Stimulated activated CD8-positive, alpha-beta memory T cell treated with anti-CD3 and anti-CD28 coated beads, Interleukin-4, amount 100 ng/mL, for 4 hours (primary cell): ENCODE measurements around the gene ASTN2.

Experiments used
- DNase-seq, 2 donors: peaks; one replicate each; pipeline ENCODE4 v3.0.0-alpha.2; 2020; ENCODE audit warnings: low read depth in 2 of 2, low spot score in 1 of 2

The ASTN2 gene

GRCh38 chr9:116550696-116551436 lies 864.0 kb downstream of the ASTN2 start:
- no peak for DNase-seq

DNA sequence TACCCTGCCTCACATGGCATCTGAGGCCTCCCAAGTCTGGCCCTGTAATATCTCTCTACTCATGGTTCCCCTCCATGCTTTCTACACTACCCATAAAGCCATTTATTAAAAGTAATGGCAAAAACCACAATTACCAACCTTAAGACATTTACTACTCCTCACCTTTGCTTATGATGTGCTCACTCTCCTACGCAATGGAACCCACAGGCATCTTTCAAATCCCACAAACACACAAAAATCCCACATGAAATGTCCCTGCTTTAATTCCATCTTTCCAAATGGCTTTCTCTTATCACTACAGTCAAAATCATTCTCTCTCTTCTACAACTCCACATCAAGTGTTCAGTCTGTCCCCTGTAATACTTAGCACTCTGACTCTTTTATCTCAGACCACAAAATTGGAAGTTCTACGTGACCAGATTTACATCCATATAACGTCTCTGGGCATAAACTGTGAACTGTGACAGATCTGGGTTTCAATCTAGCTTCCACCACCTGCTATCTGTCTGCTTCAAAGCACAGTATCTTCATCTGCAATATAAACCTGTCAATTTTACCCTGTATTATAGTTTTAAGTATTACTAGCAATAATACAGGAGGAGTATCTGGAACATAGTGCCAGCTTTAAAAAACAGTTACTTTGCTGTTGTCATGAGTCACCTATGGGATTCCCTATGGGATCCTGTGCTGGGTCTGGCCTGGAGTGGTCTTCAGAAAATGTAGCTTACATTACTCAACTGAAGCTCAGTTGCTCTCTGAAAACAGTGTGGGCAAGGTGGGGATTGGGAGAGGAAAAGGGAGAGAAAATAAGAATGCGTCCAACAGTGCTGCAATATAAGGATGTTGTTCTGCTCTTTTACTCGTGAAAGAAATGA lies 864.8 kb downstream of the ASTN2 start:
- DNase-seq, result no peak

DNA sequence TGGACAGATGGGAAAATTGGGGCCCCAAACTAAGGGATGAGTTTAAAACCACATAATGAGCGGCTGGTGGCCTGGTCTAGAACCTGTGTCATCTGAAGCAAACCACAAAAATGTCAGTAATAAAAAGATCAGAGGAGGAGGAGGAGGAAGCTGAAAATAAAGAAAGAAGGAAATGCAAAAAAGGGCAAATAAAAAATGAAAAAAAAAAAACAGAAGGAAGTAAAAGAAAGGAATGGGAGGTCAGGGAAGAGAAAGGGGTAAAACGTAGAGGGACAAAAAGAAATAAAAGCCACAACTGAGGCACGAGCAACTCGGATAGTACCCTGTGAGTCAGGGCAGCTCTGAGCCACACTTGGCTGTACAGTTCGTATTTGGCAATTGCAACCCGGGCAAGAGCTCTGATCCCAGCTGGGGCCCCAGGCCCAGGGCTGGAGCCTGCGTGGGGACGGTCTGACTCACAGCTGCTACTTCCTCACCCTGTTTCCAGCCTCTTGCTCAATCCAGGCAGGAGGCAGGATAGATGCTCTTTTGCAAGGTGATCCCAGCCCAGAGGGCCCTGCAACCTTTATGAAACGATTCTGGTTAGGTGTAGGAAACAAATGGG lies 865.7 kb downstream of the ASTN2 start:
- DNase-seq, result no peak

DNA sequence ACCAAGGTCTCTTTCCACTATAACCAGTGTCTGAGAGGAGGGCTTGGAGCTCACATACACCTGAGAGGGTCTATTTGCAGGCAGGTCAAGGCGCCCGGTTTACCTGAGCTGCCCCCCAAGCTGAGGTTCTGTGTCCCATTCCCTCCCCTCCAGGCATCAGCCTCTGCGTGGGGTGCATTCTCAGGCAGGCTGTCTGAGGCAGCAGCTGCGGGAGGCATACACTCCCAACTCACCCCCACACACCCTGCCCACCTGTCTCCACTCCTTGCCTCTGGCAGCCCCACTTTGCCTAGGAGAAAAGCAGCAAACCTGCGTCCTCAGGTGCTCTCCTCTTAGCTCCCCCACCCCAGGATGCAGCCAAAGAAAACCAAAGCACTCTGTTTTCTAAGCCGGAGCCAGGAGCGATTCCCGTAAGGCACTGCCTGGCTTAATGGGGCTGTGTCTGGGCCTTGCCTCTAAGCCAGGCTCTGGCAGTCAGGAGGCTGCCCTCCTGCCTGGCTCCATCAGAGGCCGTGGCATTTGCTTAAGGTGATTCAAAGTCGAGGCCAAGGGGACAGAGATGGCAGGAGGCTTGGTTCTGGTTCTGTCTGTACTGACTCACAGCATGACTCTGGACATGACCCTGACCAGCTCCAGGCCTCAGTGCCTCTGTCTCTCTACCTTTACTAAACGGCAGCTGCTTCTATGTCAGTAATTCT lies 867.0 kb downstream of the ASTN2 start:
- DNase-seq, result no peak

DNA sequence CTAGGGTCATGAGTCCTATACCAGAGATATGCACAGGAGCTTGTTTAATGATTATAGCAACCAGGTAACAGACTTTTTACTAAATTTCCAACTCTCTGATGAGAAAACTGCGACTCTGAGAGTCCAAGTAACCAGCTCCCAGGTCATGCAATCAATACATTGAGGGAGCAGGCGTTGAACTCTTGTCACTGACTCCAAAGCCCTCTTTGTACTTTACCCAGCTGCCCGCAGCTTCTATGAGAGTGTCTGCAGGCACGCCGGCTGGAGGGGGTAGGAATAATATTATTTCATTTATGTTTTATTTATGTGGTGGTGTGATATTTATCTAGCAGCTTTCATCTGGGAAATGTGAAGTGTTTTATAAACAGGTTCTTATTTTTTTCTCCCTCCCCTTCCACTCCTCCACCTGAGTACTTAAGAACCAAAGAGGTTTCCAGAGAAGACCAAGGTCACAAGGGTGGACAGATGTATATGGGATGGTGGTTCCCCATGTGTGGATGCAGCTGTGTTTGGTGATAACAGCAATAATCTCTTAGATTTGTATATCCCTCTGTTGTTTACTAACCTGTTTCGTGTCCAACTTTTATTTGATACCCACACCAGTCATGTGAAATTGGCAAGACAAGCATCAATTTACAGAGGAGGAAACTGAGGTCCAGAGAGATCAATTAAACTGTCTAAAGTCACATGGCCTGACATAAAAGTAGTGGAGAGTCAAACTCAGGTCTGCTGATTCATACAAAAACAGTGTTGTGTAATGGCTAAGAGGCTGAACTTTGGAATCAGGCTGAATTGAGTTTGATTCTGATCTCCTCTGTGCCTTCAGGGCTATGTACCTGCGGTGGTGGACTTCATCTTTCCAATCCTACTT lies 867.9 kb downstream of the ASTN2 start:
- no peak for DNase-seq

DNA sequence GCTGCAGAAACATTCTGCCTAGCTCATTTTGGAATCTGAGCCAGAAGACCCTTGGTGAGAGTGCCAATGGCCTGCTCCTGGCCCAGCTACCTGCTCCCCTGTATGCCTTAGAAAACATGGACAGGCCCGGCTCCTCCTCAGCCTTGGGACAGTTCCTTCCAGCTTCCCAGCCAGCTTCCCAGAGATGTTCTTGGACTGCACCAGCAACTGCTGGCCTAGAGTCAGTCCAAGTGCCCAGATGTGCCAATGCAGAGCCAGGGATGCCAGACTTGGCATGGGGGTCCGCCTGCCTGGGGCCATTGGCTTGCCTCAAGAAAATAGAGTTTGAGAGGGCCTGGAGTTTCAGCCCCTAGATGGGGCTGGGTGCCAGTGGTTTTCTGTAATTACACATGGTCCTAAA lies 870.0 kb downstream of the ASTN2 start:
- DNase-seq, result no peak

DNA sequence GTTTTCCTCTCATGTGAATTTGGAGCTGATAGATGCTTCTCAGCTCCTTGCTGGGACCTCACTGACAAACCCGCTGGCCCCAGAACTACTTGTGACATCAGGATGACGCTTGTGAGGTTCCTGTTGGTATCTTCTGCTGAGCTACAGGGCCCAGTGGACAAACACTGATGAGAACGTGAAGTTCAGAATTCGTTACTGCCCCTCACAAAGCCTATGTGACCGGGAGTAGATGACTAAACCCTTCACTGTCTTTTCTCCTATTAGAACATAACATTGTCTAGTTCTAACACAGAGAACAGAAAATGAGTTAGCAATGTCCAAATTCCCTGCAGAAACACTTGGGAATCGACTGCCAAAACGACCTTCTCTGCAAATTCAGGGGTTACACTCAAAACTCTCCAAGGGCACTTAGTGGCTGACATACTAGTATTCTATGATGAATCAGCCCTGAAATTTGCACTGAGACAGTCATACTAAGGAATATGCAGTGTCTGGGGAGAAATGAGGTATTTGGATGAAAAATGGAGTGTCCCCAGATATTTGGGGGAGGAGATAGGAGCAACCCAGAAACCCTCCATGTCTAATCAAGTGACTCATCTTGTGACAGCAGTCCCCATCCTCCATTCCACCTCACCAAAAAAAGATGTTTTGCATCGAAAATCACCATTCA lies 871.0 kb downstream of the ASTN2 start:
- no peak for DNase-seq

DNA sequence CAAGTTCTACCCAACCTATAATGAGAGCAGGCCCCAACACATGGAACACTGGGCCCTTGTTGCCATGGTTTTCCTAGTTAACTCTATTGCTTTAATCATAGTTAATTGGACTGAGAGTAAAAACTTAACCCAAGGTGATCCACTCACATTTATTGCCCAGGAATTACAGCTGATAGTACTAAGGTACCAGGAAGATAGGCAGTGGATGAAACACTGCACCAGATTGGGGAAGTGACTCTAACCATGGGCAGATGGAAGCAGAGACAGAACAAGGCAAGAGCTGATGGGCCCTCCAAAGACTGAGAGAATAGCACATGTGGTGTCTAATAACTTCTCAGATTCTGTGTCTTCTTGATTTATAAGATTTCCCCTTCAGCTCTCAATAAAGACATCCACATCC lies 873.5 kb downstream of the ASTN2 start:
- no peak for DNase-seq

DNA sequence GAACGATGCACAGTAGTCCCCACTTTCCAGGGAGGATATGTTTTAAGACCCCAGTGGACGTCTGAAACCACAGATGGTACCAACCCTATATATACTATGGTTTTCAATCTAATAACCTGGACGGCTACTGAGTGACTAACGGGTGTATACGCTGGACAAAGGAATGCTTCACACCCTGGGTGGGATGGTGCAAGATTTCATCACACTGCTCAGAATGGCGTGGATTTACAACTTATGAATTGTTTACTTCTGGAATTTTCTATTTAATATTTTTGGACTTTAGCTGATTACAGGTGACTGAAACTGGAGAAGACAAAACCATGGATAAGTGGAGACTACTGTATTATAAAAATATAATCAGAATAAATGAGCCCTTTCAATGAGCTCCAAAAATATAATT lies 875.3 kb downstream of the ASTN2 start:
- DNase-seq, result no peak

DNA sequence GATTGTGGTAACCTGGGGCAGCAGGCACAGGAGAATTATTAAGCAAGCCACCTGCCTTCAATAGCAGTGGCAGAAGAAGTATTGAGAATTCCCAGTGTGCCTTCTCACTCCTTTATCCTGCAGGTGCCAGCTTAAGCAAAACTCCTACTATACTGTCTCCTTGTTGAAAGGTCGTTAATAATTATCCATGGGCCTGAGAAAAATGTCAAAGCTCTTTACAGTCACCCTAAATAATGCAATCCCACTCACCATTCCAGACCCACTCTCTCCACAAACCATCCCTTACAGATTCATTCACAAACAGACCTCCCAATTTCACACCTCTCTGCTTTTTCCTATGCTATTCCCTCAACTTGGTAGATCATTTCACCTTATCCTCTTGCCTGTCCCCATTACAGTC lies 889.2 kb downstream of the ASTN2 start:
- DNase-seq, result no peak

DNA sequence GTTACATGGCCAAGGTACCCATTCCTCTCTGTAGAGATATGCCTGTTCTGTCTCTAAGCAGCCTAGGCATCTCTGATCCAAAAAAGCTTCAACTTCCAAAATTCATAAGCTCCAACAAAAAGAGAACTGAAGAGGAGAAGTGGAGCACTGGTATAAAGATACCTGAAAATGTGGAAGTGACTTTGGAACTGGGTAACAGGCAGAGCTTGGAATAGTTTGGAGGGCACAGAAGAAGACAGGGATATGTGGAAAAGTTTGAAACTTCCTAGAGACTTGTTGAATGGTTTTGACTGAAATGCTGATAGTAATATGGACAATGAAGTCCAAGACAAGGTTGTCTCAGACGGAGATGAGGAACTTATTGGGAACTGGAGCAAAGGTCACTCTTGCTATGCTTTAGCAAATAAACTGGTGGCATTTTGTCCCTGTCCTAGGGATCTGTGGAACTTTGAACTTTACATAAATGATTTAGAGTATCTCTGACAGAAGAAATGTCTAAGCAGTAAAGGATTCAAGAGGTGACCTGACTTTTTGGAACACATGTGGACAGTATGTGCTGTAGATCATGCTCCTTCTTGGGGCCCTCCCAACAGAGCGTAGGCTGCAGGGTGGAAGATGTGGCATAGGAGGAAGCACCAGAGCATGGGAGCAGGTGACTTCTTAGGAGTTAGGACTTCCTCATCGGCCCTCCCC lies 889.9 kb downstream of the ASTN2 start:
- no peak for DNase-seq

GRCh38 chr9:116520218-116520617 lies 894.6 kb downstream of the ASTN2 start:
- no peak for DNase-seq

DNA sequence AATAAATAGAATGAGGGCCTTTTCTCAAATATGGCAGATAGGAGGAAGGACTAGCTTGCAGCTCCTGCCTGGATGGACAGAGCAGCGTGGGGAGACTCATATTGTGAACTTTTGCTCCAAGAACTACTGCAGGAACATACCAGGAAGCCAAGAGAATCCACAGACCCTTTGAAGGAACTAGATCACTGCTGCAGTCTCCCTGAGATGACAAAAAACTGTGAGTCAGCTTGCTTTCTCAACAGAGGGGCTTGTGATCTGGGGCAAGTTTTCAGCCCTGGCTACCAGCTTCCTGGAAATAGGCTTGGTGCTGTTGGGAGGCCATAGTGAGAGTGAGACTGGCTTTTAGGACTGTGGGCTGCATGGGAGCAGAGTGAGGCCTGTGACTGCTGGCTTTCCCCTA lies 898.4 kb downstream of the ASTN2 start:
- DNase-seq, result no peak

- DNase-seq, result no peak
Measured at GRCh38 chr9:116515541-116515940, 899.3 kb downstream of the ASTN2 start.

DNA sequence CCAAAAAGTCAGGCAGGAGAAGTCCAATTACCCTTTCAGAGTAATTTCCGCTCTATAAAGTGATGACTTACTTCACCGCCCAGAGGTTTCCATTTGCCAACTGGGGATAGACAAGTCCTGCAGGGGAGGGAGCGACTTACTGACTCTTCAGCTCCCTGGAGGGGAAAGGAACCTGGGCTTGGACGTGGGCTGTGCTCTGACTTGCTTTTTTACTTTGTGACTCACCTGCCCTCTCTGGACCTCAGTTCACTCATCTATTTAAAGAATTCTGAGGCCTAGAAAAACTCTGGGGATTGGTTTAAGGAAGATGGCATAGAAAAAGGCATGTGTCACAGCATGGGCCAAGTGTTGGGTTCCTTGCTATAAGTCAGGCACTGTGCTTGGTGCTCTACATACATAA lies 908.2 kb downstream of the ASTN2 start:
- no peak for DNase-seq

DNA sequence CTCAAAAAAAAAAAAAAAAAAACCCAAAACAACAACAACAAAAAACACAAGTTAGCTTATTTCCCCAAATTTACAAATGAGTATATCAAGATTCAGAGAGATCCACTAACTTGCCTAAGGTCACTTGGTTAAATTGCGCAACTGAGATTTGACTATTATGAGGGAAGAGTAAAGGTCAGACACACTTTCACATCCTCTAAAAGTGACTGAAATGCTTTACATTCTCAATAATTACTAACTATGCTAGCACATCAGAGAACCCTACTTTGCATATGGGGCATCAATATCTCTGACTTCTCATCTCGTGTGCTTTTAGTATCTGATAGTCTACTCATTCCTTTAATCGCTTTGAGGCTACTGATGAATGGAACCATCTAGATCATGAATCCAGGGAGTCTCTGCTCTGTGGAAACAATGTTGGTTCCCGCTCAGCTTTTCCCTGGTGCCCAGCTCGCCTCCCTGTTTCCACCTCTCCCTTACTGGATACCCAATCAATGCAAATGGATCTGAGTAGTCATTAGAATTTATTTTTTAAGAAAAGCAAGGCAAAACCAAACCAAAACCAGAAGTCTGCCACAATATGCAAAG lies 909.9 kb downstream of the ASTN2 start:
- DNase-seq, result no peak

DNA sequence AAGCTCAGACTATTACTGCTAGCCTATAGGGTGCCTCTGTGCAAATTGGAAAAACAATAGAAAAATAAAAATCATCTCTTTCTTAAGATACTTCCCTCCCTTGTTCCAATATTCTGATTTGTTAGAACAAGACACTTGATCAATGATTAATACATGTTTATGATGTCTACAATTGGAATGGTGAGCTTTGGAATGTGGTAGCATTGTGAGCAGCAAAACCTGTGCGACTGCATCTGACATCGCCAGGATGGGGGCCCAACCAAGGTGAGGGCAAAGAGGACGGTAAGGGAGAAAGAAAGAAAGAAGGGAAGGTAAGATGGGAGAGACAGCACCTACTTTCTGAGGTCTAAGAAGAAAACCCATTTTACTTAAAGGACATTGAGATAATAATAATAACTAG lies 910.8 kb downstream of the ASTN2 start:
- DNase-seq, result no peak

DNA sequence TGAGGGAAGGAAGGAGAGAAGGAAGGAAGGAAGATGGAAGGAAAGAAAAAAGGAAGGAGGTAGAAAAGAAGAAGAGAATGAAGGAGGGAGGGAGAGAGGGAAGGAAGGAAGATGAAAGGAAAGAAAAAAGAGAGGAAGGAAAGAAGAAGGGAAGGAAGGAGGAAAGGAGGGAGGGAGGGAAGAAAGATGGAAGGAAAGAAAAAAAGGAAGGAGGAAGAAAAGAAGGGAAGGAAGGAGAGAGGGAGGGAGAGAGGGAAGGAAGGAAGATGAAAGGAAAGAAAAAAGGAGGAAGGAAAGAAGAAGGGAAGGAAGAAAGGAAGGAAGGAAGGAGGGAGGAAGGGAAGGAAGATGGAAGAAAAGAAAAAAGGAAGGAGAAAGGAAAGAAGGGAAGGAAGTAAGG lies 912.1 kb downstream of the ASTN2 start:
- DNase-seq, result no peak

- no peak for DNase-seq
Measured at GRCh38 chr9:116501871-116502270, 913.0 kb downstream of the ASTN2 start.
